ENCODE measurements around the gene ATP5MC3. TPM values are rescaled to one million over a fixed set of nuclear protein-coding genes. Genes with fewer than 3 reads are reported as not detected.
"Not testable (repeated sequence)": the region's sequence is repeated elsewhere in the genome, so short reads cannot be mapped to it uniquely, and the experiment has no call there.

Gene ATP5MC3
- 359 and 406 TPM in 2 replicates for total RNA-seq (2014; rRNA removed; shearing (Covaris generic))
- polyA plus RNA-seq (2015; cell fraction: cytosol; rRNA removed) = 367 and 434 TPM in 2 replicates
- polyA plus RNA-seq (2015; cell fraction: nucleus; rRNA removed) = 98.4 and 125 TPM in 2 replicates

GRCh38 chr2:175181104-175181876 is at the start of gene ATP5MC3:
ATP5MC3 (minus strand) TSS chr2:175181710; CDS start chr2:175181393, 317 bp downstream.
- in situ Hi-C loops (cut with HindIII; ENCODE audit: low pct_unique_long_range_greater_than_20kb, low sequenced_read_pairs) = no loop called here
- DNase-seq (ENCODE audit: low read depth, low spot score) = peak; percentile 96

- in situ Hi-C loops (cut with HindIII; ENCODE audit: low pct_unique_long_range_greater_than_20kb, low sequenced_read_pairs) = not testable (repeated sequence)
These were observed 47.1 kb upstream of the ATP5MC3 start for GRCh38 chr2:175228601-175229000.

GRCh38 chr2:175228179-175228578 is 46.7 kb upstream of the ATP5MC3 start:
- in situ Hi-C loops (cut with HindIII; ENCODE audit: low pct_unique_long_range_greater_than_20kb, low sequenced_read_pairs) = no loop called here

More at GRCh38 chr2:175228601-175229000, 47.1 kb upstream of the ATP5MC3 start:
- not testable (repeated sequence) for DNase-seq (ENCODE audit: low read depth, low spot score)

DNA sequence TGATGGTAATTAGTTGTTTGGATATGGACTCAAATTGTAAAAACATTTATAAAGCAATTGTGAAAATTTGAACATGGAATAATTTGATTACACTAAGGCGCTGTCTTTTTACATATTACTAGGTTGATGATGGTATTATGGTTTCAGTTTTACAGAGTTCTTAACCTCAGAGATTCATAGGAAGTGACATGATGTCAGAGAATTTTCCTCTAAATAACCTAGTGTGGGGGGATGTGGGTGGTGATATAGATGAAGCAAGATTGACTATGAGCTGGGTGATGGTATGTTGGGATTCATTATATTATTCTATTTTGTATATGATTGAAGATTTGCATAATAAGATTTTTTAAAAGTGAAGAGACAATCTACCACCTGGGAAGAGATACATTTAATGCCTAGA is 45.9 kb upstream of the ATP5MC3 start:
- in situ Hi-C loops (cut with HindIII; ENCODE audit: low pct_unique_long_range_greater_than_20kb, low sequenced_read_pairs) = no loop called here
- no peak for DNase-seq (ENCODE audit: low read depth, low spot score)

More at GRCh38 chr2:175228179-175228578, 46.7 kb upstream of the ATP5MC3 start:
- no peak for DNase-seq (ENCODE audit: low read depth, low spot score)

- in situ Hi-C loops (cut with HindIII; ENCODE audit: low pct_unique_long_range_greater_than_20kb, low sequenced_read_pairs) = no loop called here
- no peak for DNase-seq (ENCODE audit: low read depth, low spot score)
These were observed 38.6 kb upstream of the ATP5MC3 start for GRCh38 chr2:175220075-175220474.

DNA sequence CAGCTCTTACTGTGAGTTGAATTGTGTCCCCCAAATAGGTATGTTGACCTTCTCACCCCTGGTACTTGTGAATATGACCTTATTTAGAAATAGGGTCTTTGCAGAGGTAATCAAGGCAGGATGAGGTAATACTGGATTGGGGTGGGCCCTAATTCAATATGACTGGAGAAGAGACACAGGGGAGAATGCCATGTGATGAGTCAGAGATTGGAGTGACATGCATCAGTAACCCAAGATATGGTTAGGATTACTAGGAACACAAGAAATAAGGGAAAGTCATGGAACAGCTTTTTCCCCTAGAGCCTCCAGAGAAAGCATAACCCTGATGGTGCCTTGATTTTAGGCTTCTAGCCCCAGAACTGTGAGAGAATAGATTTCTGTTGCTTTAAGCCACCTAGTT is 37.0 kb upstream of the ATP5MC3 start:
- in situ Hi-C loops (cut with HindIII; ENCODE audit: low pct_unique_long_range_greater_than_20kb, low sequenced_read_pairs) = no loop called here
- no peak for DNase-seq (ENCODE audit: low read depth, low spot score)

- no peak for DNase-seq (ENCODE audit: low read depth, low spot score)
- in situ Hi-C loops (cut with HindIII; ENCODE audit: low pct_unique_long_range_greater_than_20kb, low sequenced_read_pairs) = no loop called here
These were observed 26.4 kb upstream of the ATP5MC3 start for GRCh38 chr2:175207741-175208438.

GRCh38 chr2:175206866-175207265 is 25.4 kb upstream of the ATP5MC3 start:
- in situ Hi-C loops (cut with HindIII; ENCODE audit: low pct_unique_long_range_greater_than_20kb, low sequenced_read_pairs) = no loop called here
- no peak for DNase-seq (ENCODE audit: low read depth, low spot score)

DNA sequence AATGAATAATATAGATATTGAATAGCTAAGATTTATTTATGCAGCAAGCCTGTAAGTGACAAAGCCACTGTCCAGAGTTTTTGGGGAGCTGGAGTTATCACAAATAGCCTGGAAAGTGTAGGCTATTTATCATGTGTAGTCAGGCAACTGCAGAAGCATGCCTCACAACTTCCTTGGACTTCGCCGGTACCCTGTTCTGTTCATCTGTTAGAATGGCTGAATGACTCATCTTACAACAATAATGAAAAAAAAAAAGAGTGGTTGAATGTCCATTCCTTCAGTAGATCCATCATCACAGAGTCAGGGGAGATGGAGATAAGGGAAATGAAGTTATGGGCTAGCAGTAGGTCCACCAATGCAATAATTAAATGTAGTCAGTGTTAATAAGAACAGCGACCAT is 24.0 kb upstream of the ATP5MC3 start:
- in situ Hi-C loops (cut with HindIII; ENCODE audit: low pct_unique_long_range_greater_than_20kb, low sequenced_read_pairs) = no loop called here
- DNase-seq (ENCODE audit: low read depth, low spot score) = no peak

DNA sequence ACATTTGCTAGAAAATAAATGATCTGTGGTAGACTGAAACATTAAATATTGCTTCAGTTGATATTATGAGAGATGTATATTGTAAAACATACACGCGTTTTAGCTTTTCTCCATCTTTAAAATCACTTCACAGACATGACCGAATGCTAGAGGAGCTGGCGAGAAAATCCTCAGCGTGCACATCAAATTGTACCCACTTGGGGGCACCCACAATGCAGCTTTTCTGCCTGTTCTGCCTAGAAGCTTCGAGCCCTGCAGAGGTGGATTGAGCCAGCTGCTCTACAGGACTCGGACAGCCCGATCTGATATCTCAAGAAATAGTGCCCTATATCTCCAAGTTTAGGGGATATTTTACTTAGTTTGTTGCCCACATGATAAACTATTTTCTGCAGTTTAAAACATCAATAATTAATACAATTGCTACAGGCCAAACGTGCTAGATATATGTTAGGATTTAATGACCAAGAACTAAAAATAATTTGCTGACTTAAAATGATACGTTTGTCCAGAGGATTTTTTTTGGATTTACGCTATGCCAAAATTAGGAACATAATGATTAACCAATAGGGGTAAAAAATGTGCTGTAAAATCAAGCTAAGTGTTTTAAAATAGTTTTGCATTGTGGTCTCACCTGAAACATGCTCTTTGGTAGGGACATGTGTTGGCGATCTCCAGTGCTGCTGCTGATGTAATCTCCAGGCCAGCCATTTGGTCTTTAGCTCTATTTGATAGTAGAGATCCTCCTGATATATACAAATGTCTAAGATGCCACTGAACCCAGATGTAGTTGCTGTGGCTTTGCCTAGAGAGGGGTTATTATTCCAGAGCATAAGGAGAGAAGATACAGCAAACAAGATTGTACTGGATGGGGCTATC is 22.3 kb upstream of the ATP5MC3 start:
- DNase-seq (ENCODE audit: low read depth, low spot score) = peak; percentile 81
- in situ Hi-C loops (cut with HindIII; ENCODE audit: low pct_unique_long_range_greater_than_20kb, low sequenced_read_pairs) = no loop called here

GRCh38 chr2:175195012-175195411 is 13.5 kb upstream of the ATP5MC3 start:
- DNase-seq (ENCODE audit: low read depth, low spot score) = no peak
- in situ Hi-C loops (cut with HindIII; ENCODE audit: low pct_unique_long_range_greater_than_20kb, low sequenced_read_pairs) = no loop called here

- in situ Hi-C loops (cut with HindIII; ENCODE audit: low pct_unique_long_range_greater_than_20kb, low sequenced_read_pairs) = no loop called here
- DNase-seq (ENCODE audit: low read depth, low spot score) = no peak
These were observed 7.3 kb upstream of the ATP5MC3 start for GRCh38 chr2:175188761-175189160.

- DNase-seq (ENCODE audit: low read depth, low spot score) = peak; percentile 79
- in situ Hi-C loops (cut with HindIII; ENCODE audit: low pct_unique_long_range_greater_than_20kb, low sequenced_read_pairs) = no loop called here
These were observed 5.9 kb upstream of the ATP5MC3 start for GRCh38 chr2:175187378-175187777.

GRCh38 chr2:175183674-175184073 is 2.2 kb upstream of the ATP5MC3 start:
- no peak for DNase-seq (ENCODE audit: low read depth, low spot score)
- in situ Hi-C loops (cut with HindIII; ENCODE audit: low pct_unique_long_range_greater_than_20kb, low sequenced_read_pairs) = no loop called here

- DNase-seq (ENCODE audit: low read depth, low spot score) = no peak
- in situ Hi-C loops (cut with HindIII; ENCODE audit: low pct_unique_long_range_greater_than_20kb, low sequenced_read_pairs) = no loop called here
These were observed 383 bp upstream of the ATP5MC3 start for GRCh38 chr2:175181877-175182308.

DNA sequence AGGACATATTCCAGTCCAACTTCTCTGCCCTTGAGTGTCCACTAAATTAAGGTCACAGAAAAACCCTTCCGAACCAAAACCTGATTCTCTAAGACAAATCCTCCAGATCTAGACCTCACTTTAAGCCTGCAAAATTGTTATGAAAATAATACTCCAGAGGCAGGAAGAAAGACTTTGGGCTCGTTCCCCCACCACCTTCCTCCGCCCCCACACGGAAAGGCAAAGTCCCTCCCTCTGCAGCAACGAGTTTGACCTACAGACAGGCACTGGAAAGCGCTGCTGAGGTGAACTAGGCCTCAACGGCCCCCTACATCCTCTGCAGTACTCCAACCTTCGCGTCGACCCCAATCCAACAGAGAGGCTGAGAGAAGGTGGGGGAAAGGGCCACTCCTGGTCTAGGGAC is 808 bp downstream of the ATP5MC3 start:
- DNase-seq (ENCODE audit: low read depth, low spot score) = peak; percentile 54
- in situ Hi-C loops (cut with HindIII; ENCODE audit: low pct_unique_long_range_greater_than_20kb, low sequenced_read_pairs) = no loop called here

- in situ Hi-C loops (cut with HindIII; ENCODE audit: low pct_unique_long_range_greater_than_20kb, low sequenced_read_pairs) = no loop called here
- DNase-seq (ENCODE audit: low read depth, low spot score) = no peak
These were observed 4.9 kb downstream of the ATP5MC3 start for GRCh38 chr2:175176624-175177023.

GRCh38 chr2:175175896-175176295 is 5.6 kb downstream of the ATP5MC3 start:
- DNase-seq (ENCODE audit: low read depth, low spot score) = no peak
- in situ Hi-C loops (cut with HindIII; ENCODE audit: low pct_unique_long_range_greater_than_20kb, low sequenced_read_pairs) = no loop called here

Data from SK-MEL-5 (cell line).